Measurements from ENCODE around the gene CTSW. TPM values are rescaled to one million over a fixed set of nuclear protein-coding genes. Genes with fewer than 3 reads are reported as not detected.

The CTSW gene
- polyA plus RNA-seq, 1 donor (not counting 4 experiments of a cell fraction or from before 2014, with no cell fraction given), result not detected

- H3K9me3 ChIP-seq (ENCODE audit: control insufficient read depth, low read depth, low read length), result no peaks in the 10 kb centered on the region
- no peak overlapping the region for H2AFZ ChIP-seq (ENCODE audit: control insufficient read depth, low read length)
- H3K4me1 ChIP-seq (ENCODE audit: control insufficient read depth, extremely low read depth, insufficient read depth, low read length), result peaks cover 8% of the 10 kb centered on the region
- DNase-seq (ENCODE audit: low read depth, low spot score) (no peak), FAIRE-seq (no peak)
- H3K9ac ChIP-seq (ENCODE audit: control insufficient read depth, extremely low read depth, insufficient read depth, low read length), result no peak overlapping the region
- no peaks in the 10 kb centered on the region for H4K20me1 ChIP-seq (ENCODE audit: control insufficient read depth, extremely low read depth, insufficient read depth, low read length)
- H3K27me3 ChIP-seq (ENCODE audit: control insufficient read depth, extremely low read depth, insufficient read depth, low read length), result no peaks in the 10 kb centered on the region
- H3K4me3 ChIP-seq (ENCODE audit: control insufficient read depth in 2 of 3, extremely low read depth in 1 of 3, insufficient read depth in 2 of 3, low read depth in 1 of 3, low read length in 3 of 3), result no peak overlapping the region
- no peak overlapping the region for H3K4me2 ChIP-seq (ENCODE audit: control insufficient read depth, extremely low read depth, insufficient read depth, low read depth, low read length)
- dilution Hi-C loops (cut with MboI; ENCODE audit: extremely low pct_ligation_motif_present, low sequenced_read_pairs), result no loop called here
- H3K36me3 ChIP-seq (ENCODE audit: control insufficient read depth in 2 of 2, extremely low read depth in 1 of 2, insufficient read depth in 2 of 2, low read length in 2 of 2), result peaks cover 31 to 46% of the 10 kb centered on the region in 2 experiments
- TF ChIP-seq, protein P1, sequence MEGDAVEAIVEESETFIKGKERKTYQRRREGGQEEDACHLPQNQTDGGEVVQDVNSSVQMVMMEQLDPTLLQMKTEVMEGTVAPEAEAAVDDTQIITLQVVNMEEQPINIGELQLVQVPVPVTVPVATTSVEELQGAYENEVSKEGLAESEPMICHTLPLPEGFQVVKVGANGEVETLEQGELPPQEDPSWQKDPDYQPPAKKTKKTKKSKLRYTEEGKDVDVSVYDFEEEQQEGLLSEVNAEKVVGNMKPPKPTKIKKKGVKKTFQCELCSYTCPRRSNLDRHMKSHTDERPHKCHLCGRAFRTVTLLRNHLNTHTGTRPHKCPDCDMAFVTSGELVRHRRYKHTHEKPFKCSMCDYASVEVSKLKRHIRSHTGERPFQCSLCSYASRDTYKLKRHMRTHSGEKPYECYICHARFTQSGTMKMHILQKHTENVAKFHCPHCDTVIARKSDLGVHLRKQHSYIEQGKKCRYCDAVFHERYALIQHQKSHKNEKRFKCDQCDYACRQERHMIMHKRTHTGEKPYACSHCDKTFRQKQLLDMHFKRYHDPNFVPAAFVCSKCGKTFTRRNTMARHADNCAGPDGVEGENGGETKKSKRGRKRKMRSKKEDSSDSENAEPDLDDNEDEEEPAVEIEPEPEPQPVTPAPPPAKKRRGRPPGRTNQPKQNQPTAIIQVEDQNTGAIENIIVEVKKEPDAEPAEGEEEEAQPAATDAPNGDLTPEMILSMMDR (optimal IDR thresholded peaks at IDR 0.05 in 1 of 3, IDR thresholded peaks at IDR 0.05 in 1 of 3, conservative IDR thresholded peaks at IDR 0.05 in 1 of 3; ENCODE audit: extremely low read depth in 1 of 3, insufficient read depth in 2 of 3, low read length in 3 of 3), result no peak
- no peak for TF ChIP-seq EZH2 (IDR thresholded peaks at IDR 0.05; ENCODE audit: low read length)
- H3K27ac ChIP-seq (ENCODE audit: control insufficient read depth, insufficient read depth, low read length), result no peak overlapping the region
- H3K79me2 ChIP-seq (ENCODE audit: control insufficient read depth, insufficient read depth, low read length), result peaks cover 11% of the 10 kb centered on the region
- H3K9me1 ChIP-seq (ENCODE audit: control insufficient read depth, extremely low read depth, insufficient read depth, low read length), result no peaks in the 10 kb centered on the region
Measured at GRCh38 chr11:65882120-65883057, 2.8 kb downstream of the CTSW start.

DNA sequence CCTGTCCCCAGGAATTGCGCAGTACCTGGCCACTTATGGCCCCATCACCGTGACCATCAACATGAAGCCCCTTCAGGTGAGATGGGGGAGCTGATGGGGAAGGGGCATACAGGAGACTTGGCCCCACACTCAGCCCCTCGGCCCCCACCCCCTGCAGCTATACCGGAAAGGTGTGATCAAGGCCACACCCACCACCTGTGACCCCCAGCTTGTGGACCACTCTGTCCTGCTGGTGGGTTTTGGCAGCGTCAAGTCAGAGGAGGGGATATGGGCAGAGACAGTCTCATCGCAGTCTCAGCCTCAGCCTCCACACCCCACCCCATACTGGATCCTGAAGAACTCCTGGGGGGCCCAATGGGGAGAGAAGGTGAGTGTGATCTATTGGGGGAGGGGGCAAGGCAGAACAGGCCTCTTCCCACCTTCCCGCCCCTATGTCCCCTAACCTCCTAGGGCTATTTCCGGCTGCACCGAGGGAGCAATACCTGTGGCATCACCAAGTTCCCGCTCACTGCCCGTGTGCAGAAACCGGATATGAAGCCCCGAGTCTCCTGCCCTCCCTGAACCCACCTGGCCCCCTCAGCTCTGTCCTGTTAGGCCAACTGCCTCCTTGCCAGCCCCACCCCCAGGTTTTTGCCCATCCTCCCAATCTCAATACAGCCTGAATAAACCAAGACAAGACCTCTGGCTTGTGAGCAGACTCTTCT lies 3.6 kb downstream of the CTSW start:
- Histone ChIP-seq H3K4me1 (ENCODE audit: control insufficient read depth, extremely low read depth, insufficient read depth, low read length) (peaks cover 13% of the 10 kb centered on the region), H3K9ac (ENCODE audit: control insufficient read depth, extremely low read depth, insufficient read depth, low read length) (no peak overlapping the region), H4K20me1 (ENCODE audit: control insufficient read depth, extremely low read depth, insufficient read depth, low read length) (no peaks in the 10 kb centered on the region), H3K9me1 (ENCODE audit: control insufficient read depth, extremely low read depth, insufficient read depth, low read length) (no peaks in the 10 kb centered on the region), H3K27me3 (ENCODE audit: control insufficient read depth, extremely low read depth, insufficient read depth, low read length) (no peaks in the 10 kb centered on the region), H2AFZ (ENCODE audit: control insufficient read depth, low read length) (no peak overlapping the region), H3K4me3 (ENCODE audit: control insufficient read depth in 2 of 3, extremely low read depth in 1 of 3, insufficient read depth in 2 of 3, low read depth in 1 of 3, low read length in 3 of 3) (no peak overlapping the region), H3K36me3 (ENCODE audit: control insufficient read depth in 2 of 2, extremely low read depth in 1 of 2, insufficient read depth in 2 of 2, low read length in 2 of 2) (peaks cover 31 to 46% of the 10 kb centered on the region in 2 experiments), H3K4me2 (ENCODE audit: control insufficient read depth, extremely low read depth, insufficient read depth, low read depth, low read length) (no peak overlapping the region), H3K79me2 (ENCODE audit: control insufficient read depth, insufficient read depth, low read length) (peaks cover 17% of the 10 kb centered on the region), H3K9me3 (ENCODE audit: control insufficient read depth, low read depth, low read length) (no peaks in the 10 kb centered on the region), H3K27ac (ENCODE audit: control insufficient read depth, insufficient read depth, low read length) (no peak overlapping the region)
- dilution Hi-C loops (cut with MboI; ENCODE audit: extremely low pct_ligation_motif_present, low sequenced_read_pairs), result no loop called here
- TF ChIP-seq, protein P1 (optimal IDR thresholded peaks at IDR 0.05 in 1 of 3, IDR thresholded peaks at IDR 0.05 in 1 of 3, conservative IDR thresholded peaks at IDR 0.05 in 1 of 3; ENCODE audit: extremely low read depth in 1 of 3, insufficient read depth in 2 of 3, low read length in 3 of 3), result no peak
- no peak for TF ChIP-seq EZH2 (IDR thresholded peaks at IDR 0.05; ENCODE audit: low read length)
- DNase-seq (ENCODE audit: low read depth, low spot score), result no peak
- no peak for FAIRE-seq
